CD4-positive, alpha-beta T cell treated with Interleukin-2 at 100 ng/mL for 4 hours (primary cell): ENCODE results near the gene SORBS2.
"Not testable (repeated sequence)": the region's sequence is repeated elsewhere in the genome, so short reads cannot be mapped to it uniquely, and the experiment has no call there.

ENCODE experiments used
- DNase-seq: peaks from one replicate; pipeline ENCODE4 v3.0.0-alpha.2; 2020; ENCODE audit warnings: low spot score

The SORBS2 gene

GRCh38 chr4:185738820-185739219 is 73.2 kb downstream of the SORBS2 start:
- DNase-seq = no peak

DNA sequence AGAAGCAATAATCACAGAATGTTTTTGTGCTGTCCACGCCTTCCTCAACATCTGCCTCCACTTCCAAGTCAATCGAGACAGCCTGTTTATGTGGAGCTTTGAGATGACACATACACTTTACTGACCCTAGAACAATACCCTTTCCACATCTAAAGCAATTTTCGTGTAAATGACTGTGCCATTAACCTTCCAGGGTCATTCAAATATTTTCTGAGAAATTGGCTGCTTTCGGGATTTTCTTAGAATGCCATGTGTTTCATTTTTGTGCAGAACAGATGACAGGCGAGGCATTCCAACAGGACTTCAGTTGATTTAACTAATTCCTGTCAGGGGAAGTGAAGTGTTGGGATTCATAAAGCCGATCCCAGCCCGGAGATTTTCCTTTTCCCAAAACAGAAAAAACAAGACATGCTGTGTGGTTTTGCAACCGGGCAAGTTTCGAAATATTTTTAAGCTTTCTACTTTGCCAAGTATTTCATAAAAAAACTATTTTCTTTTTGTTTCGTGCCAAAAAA is 73.9 kb downstream of the SORBS2 start:
- no peak for DNase-seq

DNA sequence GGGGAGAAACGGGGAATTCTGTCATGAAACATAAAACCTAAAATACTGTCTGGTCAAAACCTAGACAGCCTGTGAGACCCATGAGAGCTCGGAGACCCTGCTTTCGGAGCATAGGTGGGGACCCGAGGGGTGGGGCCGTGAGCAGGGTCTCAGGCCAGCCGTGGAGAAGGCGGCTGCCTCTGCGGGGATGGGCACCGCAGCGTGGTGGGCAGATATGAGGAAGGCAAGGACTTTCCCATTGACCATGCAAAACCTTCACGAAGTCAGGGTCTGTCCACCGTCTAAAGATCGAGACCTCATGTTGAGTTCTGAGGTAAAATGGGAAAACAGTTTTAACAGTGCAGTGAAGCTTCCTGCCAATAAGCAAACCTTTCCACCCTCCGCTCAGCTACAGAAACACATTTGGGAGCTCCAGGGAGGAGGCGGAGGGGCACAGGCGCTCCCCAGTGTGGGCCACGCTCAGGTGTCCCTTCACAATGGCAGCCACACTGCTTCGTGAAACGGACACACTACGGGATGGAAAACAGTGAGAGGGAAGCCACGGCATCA is 74.4 kb downstream of the SORBS2 start:
- no peak for DNase-seq

- no peak for DNase-seq
Observed at GRCh38 chr4:185736882-185737281, 75.1 kb downstream of the SORBS2 start.

GRCh38 chr4:185735866-185736400 is 76.1 kb downstream of the SORBS2 start:
- DNase-seq = no peak

DNA sequence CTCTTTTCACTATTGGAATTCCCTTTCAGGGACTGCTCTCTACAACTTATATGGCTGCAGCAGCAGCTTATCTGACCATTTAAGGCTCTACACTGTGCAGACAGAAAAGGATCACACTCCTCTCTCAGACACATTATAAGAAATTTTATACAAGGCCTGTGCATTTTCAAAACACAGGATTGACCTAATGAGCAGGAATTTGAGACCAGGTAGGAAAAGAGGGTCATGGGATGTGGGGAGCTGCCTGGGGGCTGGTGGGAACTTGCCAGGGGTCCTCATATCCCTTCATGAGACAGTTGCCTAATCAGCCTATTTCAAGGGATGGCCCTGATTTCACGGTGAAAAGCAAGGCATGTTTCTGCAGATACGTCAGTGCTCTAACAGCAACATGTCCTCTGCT is 77.1 kb downstream of the SORBS2 start:
- no peak for DNase-seq

GRCh38 chr4:185734214-185734613 is 77.8 kb downstream of the SORBS2 start:
- DNase-seq = no peak

DNA sequence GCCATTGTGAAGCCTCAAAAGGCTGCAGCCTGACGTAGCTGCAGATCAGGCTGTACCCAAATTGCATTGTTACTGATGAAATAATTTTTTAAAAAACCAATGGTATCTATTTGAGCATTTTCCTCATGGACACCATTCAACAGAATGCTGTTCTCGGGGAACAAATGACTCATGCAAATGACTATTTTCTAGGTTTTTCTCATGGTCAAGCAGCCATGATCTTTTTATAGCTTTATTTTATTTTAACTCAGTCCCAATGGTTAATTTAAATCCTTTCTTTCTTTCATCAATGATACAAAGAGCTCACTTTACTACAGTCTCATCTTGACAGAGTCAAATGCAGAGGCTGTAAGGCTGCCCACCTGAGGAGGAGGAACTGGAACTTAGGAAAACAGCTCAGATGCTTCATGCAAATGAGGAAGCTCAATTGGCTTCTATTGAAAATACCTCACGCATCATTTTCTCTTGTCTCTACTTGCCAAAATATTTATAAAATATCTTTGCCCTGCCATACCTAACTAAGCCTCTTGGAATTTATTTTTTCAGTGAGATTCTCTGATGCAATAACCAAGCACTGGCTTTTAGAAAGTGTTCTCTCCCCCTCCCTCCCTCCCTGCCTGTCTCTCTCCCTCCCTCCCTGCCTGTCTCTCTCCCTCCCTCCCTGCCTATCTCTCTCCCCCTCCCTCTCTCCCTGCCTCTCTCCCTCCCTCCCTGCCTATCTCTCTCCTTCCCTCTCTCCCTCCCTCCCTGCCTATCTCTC is 81.0 kb downstream of the SORBS2 start:
- no peak for DNase-seq

DNA sequence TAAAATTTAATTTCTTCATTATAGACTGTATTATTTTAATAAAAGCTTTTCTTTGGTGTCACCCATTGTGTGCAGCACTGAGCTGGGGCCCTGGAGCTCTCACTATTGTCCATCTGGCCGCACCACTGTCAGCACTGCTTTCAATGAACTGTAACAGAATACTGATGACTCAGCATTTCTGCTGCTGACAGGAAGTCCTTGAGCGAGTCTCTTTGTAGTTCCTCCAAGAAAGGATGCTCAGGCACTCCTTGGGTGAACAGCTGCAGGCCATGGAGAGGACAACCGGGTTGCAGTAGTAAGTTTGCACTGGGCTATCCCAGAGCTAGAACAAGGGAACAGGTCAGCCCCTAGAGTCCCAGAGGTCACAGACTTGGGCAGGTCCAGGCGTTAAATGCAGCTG is 81.6 kb downstream of the SORBS2 start:
- no peak for DNase-seq

DNA sequence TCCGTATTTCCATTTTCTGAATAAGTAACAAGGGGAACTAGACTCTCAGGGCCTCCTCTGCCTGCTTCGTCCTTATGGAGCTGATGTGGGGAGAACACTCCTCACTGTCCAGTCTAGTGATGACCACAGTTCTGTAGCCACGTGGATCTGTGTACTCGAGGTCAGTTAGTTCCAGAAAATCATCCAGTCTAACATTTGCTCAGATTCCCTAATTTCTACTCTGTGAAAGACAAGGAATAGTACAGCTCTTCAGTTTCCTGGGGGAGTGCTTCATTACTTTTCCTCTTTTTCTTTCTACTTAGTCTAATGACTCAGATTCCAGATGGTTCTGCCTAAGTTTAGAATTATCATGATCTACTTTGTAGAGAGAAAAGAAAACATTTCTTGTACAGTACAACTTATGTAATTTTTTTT is 82.6 kb downstream of the SORBS2 start:
- DNase-seq = no peak

DNA sequence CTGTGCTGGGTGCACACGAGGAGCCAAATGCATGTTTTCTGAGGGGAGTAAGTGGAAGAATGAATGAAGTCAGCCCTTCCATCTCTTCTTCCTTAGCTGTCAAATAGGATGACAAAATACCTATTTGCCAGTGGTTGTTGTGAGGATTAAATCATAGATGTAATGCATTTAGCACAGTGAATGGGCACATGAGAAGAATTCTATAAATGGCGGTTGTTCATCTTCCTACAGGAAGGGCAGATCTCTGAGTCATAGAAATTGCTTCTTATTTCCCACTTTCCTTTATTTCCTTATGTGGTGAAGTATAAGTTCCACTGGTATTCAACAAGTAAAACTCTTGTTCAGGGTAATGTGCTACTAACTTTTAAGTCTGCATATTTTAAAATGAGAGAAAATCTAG is 83.1 kb downstream of the SORBS2 start:
- no peak for DNase-seq

DNA sequence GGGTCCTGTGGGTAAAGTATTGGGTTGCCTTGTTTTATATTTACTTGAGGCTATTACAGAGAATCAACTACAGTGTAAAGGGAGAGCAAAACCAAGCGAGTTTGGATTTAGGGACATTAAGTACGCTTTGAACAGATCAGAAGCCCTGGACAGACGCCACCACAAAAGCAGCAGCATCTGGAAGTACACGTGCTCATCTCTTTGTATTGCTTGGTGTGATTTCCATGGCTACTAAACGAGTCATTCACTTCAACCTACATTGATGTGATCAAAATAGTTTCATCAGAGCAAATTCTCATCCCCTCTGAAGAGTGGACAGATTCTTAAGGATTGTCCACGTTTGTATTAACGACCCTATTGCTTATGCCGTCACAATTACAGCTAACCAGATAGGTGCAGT is 85.1 kb downstream of the SORBS2 start:
- no peak for DNase-seq

GRCh38 chr4:185723631-185724260 is 88.2 kb downstream of the SORBS2 start:
- no peak for DNase-seq

- no peak for DNase-seq
Observed at GRCh38 chr4:185722029-185722316, 90.0 kb downstream of the SORBS2 start.

DNA sequence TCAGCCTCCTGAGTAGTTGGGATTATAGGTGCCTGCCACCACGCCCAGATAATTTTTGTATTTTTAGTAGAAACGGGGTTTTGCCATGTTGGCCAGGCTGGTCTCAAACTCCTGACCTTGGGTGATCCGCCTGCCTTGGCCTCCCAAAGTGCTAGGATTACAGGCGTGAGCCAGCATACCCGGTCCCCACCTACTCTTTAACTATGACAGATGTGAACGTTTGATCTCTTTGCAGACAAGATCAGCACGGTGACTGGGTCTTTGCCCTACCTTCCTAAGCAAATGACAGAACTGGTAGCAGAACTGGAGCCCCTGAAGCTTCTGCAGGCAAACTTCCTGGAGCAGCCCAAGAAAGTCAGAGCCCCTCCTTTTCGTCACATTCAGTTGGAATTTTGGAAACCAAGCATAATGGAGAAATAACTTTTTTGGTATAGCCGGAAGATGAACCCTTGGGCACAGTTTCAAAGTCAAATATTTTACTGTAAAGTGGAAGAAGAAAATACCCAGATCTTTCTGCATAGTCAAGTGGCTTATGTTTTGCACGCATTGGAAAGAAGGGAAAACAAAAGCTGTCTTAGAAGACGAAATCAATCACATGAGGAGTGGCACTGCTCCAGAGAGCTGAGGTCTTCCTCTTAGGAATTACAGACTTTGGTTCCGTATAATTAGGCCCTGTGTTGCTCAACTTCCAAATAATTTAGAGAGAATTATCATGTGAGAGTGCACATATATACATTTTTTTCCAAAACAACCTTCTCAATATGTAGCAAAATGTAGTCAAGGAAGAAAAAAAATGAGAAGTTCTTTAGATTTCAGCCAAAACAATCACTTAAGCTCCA is 90.6 kb downstream of the SORBS2 start:
- no peak for DNase-seq

DNA sequence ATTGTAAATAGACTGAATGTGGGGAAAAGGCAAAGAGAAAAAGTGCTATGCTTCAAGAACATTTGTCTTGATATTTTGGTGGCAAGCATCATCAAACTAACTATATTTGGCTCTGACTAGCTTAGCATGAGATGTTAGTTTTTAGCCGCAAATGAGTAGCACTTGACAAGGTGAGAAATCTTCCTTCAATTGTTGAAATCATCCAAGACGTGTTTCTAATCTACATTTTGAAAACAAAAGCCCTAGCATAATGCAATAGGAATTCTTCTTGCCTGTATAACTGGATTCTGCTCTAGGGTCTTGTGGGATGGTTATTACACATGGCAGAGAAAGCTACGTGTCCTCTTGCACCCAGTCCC is 92.5 kb downstream of the SORBS2 start:
- no peak for DNase-seq

DNA sequence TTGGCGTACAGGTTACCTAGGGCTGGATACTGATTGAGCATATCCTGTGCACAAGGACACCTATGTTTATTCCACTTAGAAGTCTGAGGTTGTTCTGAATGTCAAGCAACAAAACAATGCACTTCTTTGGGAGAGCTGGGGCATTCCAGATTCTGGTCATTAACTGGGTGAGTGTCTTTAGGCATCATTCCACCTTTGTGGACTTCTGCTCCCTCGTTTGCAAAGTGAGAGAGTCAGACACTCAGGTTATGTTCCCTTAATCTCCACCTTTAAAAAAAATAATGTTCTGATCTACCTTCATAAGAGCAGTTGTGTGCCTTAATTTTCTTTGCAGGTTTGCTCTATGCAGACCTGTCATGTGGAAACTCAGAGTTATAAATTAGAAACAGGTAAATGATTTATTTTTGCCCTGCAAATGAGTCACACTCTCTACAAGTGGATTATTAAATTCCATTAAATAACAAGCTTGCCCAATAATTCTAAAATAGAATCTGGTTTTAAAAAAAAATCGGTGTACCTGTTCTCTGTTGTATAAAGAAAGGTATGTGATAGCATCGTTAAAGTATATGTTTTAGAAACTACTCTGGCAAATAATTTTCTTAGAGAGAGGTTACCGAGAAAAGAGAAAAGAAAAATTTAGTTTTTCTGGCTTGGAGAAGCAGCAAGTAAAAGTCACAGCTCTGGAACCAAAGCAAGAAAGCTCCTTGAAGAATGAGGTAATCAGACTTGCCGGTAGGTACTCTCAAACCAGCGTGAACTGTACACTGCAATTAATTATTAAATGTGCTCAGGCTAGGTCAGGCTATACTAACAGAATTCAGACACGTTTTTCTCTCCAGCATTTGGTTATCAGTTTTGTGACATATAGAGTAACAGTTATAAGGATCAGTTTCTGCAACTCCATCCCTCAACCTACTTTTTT is 93.2 kb downstream of the SORBS2 start:
- DNase-seq = no peak

GRCh38 chr4:185717377-185717741 is 94.6 kb downstream of the SORBS2 start:
- DNase-seq = no peak

GRCh38 chr4:185716577-185717376 is 95.2 kb downstream of the SORBS2 start:
- DNase-seq = no peak

DNA sequence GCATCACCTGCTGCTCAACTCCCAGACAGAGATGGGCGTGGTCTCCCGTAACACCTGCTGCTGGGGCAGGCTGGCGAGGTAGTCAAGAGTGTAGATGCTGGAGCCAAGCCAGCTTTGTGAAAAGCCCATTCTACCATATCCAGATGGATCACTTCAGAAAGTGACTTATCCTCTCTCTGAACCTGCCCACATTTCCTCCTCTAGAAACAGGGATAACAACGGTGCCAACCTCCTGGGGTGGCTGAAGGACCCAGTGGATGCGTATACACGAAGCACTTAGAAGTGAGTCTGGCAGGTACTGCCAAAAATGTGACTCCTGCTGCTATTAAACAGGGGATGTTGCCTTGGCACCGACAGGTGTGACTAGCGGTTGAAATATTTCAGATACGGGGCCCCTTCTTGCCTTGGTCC is 95.8 kb downstream of the SORBS2 start:
- no peak for DNase-seq

- DNase-seq = not testable (repeated sequence)
Observed at GRCh38 chr4:185714524-185714923, 97.5 kb downstream of the SORBS2 start.
